Neural progenitor cell (in vitro differentiated cells): ENCODE results near the gene COLEC12.

ENCODE experiments used
- EZH2 ChIP-seq: fragments of 200-600 bp; sonication (generic); IDR thresholded peaks from 2 replicates; pipeline ENCODE4 v1.6.1; 2017; ENCODE audit warnings: antibody characterized with exemption, mild to moderate bottlenecking, moderate library complexity
- EZH2phosphoT487 ChIP-seq: fragments of 200-600 bp; sonication (generic); IDR thresholded peaks from 2 replicates; pipeline ENCODE4 v1.6.1; 2017; ENCODE audit warnings: antibody characterized with exemption
- TF ChIP-seq, protein P1 (sequence below): fragments of 200-600 bp; sonication (generic); IDR thresholded peaks from 2 replicates; pipeline ENCODE4 v1.5.1; 2017; ENCODE audit warnings: antibody characterized with exemption, mild to moderate bottlenecking

- TF ChIP-seq, protein P1, sequence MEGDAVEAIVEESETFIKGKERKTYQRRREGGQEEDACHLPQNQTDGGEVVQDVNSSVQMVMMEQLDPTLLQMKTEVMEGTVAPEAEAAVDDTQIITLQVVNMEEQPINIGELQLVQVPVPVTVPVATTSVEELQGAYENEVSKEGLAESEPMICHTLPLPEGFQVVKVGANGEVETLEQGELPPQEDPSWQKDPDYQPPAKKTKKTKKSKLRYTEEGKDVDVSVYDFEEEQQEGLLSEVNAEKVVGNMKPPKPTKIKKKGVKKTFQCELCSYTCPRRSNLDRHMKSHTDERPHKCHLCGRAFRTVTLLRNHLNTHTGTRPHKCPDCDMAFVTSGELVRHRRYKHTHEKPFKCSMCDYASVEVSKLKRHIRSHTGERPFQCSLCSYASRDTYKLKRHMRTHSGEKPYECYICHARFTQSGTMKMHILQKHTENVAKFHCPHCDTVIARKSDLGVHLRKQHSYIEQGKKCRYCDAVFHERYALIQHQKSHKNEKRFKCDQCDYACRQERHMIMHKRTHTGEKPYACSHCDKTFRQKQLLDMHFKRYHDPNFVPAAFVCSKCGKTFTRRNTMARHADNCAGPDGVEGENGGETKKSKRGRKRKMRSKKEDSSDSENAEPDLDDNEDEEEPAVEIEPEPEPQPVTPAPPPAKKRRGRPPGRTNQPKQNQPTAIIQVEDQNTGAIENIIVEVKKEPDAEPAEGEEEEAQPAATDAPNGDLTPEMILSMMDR: no peak
- TF ChIP-seq EZH2 (no peak), EZH2phosphoT487 (no peak)
These were observed 139.3 kb downstream of the COLEC12 start for GRCh38 chr18:361100-361732.
